ENCODE results near the gene NDUFC1.
"Not testable (repeated sequence)": the region's sequence is repeated elsewhere in the genome, so short reads cannot be mapped to it uniquely, and the experiment has no call there.

NDUFC1 gene

DNA sequence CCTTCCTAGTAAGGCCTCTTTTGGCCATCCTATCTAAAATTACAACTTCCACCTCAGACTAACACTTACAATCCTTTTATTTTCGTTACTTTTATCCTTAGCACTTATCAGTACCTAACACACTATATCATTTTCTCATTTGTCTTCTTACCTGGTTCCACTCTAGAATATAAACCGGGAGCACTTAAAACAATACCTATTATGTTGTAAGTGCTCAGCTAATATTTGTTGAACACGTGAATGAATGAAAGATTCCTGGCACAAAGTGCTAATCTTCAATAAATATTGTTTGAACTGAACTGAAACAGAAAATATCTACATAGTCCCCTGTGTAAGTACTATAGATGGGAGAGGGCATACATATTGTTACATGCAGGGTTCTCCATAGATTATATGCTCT is 36.6 kb downstream of the NDUFC1 start:
- TF ChIP-seq, protein P1, sequence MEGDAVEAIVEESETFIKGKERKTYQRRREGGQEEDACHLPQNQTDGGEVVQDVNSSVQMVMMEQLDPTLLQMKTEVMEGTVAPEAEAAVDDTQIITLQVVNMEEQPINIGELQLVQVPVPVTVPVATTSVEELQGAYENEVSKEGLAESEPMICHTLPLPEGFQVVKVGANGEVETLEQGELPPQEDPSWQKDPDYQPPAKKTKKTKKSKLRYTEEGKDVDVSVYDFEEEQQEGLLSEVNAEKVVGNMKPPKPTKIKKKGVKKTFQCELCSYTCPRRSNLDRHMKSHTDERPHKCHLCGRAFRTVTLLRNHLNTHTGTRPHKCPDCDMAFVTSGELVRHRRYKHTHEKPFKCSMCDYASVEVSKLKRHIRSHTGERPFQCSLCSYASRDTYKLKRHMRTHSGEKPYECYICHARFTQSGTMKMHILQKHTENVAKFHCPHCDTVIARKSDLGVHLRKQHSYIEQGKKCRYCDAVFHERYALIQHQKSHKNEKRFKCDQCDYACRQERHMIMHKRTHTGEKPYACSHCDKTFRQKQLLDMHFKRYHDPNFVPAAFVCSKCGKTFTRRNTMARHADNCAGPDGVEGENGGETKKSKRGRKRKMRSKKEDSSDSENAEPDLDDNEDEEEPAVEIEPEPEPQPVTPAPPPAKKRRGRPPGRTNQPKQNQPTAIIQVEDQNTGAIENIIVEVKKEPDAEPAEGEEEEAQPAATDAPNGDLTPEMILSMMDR (IDR thresholded peaks at IDR 0.05): no peak
- no peak for TF ChIP-seq ZFX (IDR thresholded peaks at IDR 0.05; ENCODE audit: borderline replicate concordance)
- H3K27ac ChIP-seq: no peak overlapping the region

GRCh38 chr4:139256349-139256748 is 45.9 kb downstream of the NDUFC1 start:
- TF ChIP-seq, protein P1 (IDR thresholded peaks at IDR 0.05): no peak
- no peak for TF ChIP-seq ZFX (IDR thresholded peaks at IDR 0.05; ENCODE audit: borderline replicate concordance)
- no peak overlapping the region for H3K27ac ChIP-seq

GRCh38 chr4:139255581-139255980 is 46.7 kb downstream of the NDUFC1 start:
- not testable (repeated sequence) for H3K27ac ChIP-seq

GRCh38 chr4:139253713-139254112 is 48.6 kb downstream of the NDUFC1 start:
- TF ChIP-seq ZFX (IDR thresholded peaks at IDR 0.05; ENCODE audit: borderline replicate concordance): no peak
- TF ChIP-seq, protein P1 (IDR thresholded peaks at IDR 0.05): no peak
- H3K27ac ChIP-seq: no peak overlapping the region

- no peak for TF ChIP-seq ZFX (IDR thresholded peaks at IDR 0.05; ENCODE audit: borderline replicate concordance)
- TF ChIP-seq, protein P1 (IDR thresholded peaks at IDR 0.05): no peak
- no peak overlapping the region for H3K27ac ChIP-seq
Observed at GRCh38 chr4:139253046-139253445, 49.2 kb downstream of the NDUFC1 start.

GRCh38 chr4:139247700-139248238 is 54.5 kb downstream of the NDUFC1 start:
- TF ChIP-seq, protein P1 (IDR thresholded peaks at IDR 0.05): no peak
- TF ChIP-seq ZFX (IDR thresholded peaks at IDR 0.05; ENCODE audit: borderline replicate concordance): no peak
- no peak overlapping the region for H3K27ac ChIP-seq

- H3K27ac ChIP-seq: no peak overlapping the region
- TF ChIP-seq, protein P1 (IDR thresholded peaks at IDR 0.05): no peak
- TF ChIP-seq ZFX (IDR thresholded peaks at IDR 0.05; ENCODE audit: borderline replicate concordance): no peak
Observed at GRCh38 chr4:139247241-139247640, 55.0 kb downstream of the NDUFC1 start.

DNA sequence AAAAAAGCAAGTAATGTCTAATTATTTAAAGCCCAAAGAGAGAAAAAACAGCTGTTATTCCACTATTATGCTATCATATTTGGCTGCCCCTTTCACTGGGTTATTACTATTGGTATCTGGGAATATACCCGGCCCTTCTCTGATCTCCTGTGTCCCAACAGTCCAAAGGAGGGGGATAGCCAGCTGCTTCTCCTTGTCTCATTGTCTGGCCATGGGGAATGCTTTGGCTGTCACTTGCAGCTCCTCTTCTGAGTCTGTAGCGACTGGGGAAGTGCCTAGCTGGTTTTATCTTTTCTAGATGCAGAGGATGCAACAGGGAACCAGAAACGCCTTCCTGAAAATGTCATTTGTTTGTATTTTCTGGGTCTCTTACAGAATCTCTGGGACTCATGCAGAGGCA is 56.1 kb downstream of the NDUFC1 start:
- TF ChIP-seq, protein P1 (IDR thresholded peaks at IDR 0.05): no peak
- no peak for TF ChIP-seq ZFX (IDR thresholded peaks at IDR 0.05; ENCODE audit: borderline replicate concordance)

More for the DNA sequence above, 56.1 kb downstream of the NDUFC1 start:
- H3K27ac ChIP-seq: no peak overlapping the region
